GM21723 (cell line): ENCODE measurements around the gene CYP3A5.

Source experiments
- ATAC-seq: cut with Tn5 transposase; IDR thresholded peaks from one replicate; pipeline ENCODE4 v1.9.1; 2021; ENCODE audit warnings: mild to moderate bottlenecking, moderate library complexity; ENCODE audit not compliant: unreplicated experiment

CYP3A5 gene

DNA sequence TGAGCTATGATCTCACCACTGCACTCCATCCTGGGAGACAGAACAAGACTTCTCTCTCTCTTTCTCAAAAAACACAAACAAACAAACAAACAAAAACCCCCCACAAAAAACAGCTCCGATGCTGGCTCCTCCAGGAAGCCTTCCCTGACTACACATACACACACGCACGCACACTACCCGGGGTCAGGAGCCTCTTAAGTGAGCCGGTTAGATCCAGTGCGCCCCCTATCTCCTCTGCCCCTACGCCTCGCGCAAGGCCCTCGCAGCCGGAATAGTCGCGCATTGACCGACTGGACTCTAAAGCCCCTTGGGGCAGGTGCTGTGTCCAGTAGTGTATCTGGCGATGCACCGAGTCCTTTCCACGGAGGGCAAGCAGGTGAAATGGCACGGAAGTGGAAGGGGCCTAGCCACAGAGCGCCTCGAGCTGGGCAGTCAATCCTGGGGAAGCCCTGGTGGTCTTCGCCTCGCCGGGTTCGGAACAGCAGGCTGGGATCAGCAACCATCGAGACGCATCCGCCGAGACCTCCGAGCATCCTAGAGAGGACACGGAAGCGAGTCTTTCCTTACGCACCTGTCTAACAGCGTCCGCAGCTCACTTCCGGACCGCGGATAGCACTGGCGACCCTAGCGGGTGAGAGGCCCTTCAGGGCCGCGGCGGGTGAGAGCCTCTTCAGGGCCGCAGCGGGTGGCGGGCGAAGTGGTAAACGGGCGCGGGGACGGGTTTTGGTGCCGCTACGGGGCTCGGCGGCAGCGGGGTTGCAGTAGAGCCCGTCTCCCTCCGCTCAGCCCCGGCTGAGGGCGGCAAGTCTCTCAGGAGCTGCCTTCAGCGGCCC, 63.2 kb downstream of the CYP3A5 start, which contains the start of gene ZSCAN25:
Gene ZSCAN25, plus strand, starts transcription at position 588 of the 833 bp plus-strand sequence. CDS start 2,661 bp downstream, outside the sequence.
- peak; percentile 94 for ATAC-seq

DNA sequence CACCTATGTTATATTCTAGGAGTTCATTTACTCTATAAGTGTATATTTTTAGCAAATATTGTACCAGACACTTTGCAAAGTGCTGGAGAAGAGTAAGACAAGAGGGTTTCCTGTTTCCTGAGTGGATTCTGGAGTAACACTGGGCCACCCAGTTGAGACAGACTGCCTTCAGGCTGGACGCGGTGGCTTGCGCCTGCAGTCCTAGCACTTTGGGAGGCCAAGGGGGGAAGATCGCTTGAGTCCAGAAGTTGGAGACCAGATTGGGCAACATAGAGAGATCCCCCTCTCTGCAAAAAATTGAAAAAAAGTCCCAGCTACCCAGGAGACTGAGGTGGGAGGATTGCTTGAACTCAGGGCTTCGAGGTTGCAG, 63.8 kb downstream of the CYP3A5 start:
- no peak for ATAC-seq

DNA sequence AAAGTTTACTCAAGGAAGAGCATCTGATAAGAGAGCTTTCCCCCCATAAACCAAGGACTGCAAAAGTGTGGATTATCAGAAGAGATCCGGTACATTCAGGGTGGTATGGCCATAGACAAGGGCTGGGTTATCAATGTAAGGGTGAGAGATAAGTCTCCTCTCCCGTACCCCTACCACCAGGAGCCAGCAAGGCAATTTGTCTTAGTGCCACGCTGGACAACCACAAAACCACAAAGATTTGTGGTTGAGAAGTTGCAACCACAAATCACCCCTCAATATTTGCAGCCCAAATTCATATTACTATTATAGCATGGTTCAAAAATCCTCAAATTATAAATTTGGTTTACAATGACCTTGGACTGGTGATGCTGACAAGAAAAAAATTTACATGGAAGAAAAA, 65.3 kb downstream of the CYP3A5 start:
- ATAC-seq, result no peak

DNA sequence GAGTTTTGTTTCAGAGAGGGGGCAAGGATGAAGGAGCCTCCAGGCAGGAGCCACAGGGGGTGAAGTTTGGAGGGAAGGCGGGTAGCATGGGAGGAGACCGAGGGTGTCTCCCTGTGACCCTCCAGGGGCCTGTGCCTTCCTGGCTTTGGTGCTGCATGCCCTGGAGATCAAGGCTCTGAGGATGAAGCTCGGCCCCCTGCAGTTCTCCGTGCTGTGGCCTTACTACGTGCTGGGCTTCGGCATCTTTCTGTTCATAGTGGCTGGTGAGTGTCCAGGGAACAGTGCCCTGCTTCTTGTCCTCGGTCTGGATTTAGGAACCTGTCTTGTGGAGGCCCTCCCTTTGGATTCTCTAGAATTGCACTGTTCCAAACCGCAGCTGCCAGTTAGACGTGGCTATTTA, 72.2 kb downstream of the CYP3A5 start:
- no peak for ATAC-seq

DNA sequence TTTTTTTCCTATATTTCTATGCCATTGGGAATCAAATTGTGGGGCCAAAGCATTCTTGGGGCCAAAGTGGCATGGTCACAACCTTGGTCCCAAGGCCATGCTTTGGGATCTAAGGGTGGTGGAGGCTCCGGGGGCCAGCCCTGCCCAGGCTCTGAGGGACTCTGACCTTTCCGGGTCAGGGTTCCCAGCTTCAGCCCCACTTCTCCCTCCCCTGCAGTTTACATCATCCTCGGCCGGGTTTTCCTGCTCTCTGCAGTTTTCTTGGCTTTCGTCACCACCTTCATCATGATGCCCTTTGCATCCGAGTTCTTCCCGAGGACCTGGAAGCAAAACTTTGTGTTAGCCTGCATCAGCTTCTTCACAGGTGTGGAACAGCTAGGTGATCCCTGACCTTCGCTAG, 73.3 kb downstream of the CYP3A5 start:
- ATAC-seq, result no peak

DNA sequence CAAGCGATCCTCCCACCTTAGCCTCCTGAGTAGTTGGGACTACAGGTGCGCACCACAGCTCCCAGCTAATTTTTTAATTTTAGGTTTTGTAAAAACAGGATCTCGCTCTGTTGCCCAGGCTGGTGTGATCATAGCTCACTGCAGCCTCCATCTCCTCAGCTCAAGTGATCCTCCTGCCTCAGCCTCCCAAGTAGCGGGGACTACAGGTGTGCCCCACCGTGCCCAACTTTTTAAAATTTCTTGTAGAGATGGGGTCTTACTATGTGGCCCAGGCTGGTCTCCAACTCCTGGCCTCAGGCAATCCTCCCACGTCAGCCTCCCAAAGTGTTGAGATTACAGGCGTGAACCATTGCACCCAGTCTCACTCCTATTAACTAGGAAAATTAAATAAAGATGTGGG, 74.3 kb downstream of the CYP3A5 start:
- ATAC-seq, result no peak

DNA sequence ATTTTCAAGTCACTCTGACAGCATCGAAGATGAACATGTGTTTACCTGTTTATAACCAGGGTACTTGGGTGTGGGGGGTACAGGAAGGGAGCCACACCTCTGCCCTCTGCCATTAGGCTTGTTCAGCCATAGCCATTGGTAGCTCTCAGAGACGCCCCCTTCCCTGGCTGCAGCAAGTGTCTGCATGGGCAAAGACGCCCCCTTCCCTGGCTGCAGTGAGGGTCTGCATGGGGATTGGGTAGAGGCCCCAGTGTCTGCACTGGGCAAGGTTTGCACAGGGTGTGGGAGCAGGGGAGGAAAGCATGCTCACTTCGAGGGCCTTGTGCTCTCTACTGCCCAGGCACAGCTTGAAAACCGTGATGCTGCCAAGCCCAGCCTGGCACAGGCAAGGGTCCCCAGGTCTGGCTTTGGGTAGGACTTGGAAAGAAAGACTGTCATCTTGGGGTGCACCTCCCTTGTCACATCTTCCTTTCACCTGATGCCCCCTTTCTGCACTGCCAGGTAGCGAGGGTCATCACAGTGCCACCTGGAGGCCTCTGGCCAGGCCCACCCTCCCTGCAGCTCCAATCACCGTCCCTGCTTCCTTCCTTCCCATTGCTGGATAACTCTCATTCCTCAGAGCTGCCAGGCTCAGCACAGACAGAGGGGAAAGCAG, 78.0 kb downstream of the CYP3A5 start:
- no peak for ATAC-seq

DNA sequence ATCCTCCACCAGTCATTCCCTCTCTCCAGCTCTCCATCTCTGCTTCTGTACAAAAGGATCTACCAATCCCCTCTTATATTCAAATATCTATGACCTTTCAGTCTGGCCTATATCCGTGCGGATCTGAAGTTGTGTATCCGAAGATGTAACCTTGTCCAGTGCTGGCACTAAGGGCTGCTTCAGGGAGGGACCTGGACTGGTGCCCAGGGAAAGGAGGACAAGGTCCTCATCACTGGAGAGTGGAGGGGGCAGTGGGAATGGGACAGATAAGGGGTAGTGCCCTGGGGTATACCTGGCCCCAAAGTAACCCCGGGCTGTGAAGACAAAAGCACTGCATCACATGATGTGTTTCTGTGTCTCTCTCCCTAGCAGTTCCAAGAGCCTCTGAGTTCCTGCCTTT, 80.0 kb downstream of the CYP3A5 start:
- ATAC-seq, result no peak
